Stimulated activated CD4-positive, alpha-beta T cell treated with anti-CD3 and anti-CD28 coated beads, Interleukin-2, amount 100 ng/mL, for 48 hours (primary cell): ENCODE results near the gene SYNGR1.
"Not testable (repeated sequence)": the region's sequence is repeated elsewhere in the genome, so short reads cannot be mapped to it uniquely, and the experiment has no call there.

ENCODE experiments used
- DNase-seq, 2 donors: peaks; one replicate each; pipeline ENCODE4 v3.0.0-alpha.2; 2020

SYNGR1 gene

GRCh38 chr22:39317084-39317774 is 32.6 kb upstream of the SYNGR1 start:
- DNase-seq, result no peak

GRCh38 chr22:39317775-39318506 is 31.9 kb upstream of the SYNGR1 start:
- DNase-seq, result no peak

- no peak for DNase-seq
Measured at GRCh38 chr22:39318507-39319283, 31.1 kb upstream of the SYNGR1 start.

- DNase-seq, result peak; percentile 97 to 99
Measured at GRCh38 chr22:39319284-39320022, 30.3 kb upstream of the SYNGR1 start, which contains the start of gene RPL3. TSS of gene RPL3 (minus strand) at chr22:39319623. CDS start at chr22:39319597, 26 bp downstream.

GRCh38 chr22:39320616-39321029 is 29.2 kb upstream of the SYNGR1 start:
- DNase-seq, result not testable (repeated sequence)

- no peak for DNase-seq
Measured at GRCh38 chr22:39325392-39325932, 24.3 kb upstream of the SYNGR1 start.

- DNase-seq, result no peak
Measured at GRCh38 chr22:39327995-39328754, 21.6 kb upstream of the SYNGR1 start.

- DNase-seq, result not testable (repeated sequence)
Measured at GRCh38 chr22:39330553-39330952, 19.2 kb upstream of the SYNGR1 start.

GRCh38 chr22:39332441-39333064 is 17.2 kb upstream of the SYNGR1 start:
- DNase-seq, result no peak

GRCh38 chr22:39336411-39336810 is 13.4 kb upstream of the SYNGR1 start:
- no peak for DNase-seq

GRCh38 chr22:39339775-39340174 is 10.0 kb upstream of the SYNGR1 start:
- not testable (repeated sequence) for DNase-seq

GRCh38 chr22:39341179-39341578 is 8.6 kb upstream of the SYNGR1 start:
- DNase-seq, result no peak

- DNase-seq, result peak; percentile 34 to 43
Measured at GRCh38 chr22:39343259-39344045, 6.3 kb upstream of the SYNGR1 start.

- no peak for DNase-seq
Measured at GRCh38 chr22:39344046-39344390, 5.8 kb upstream of the SYNGR1 start.

- no peak for DNase-seq
Measured at GRCh38 chr22:39345231-39345630, 4.6 kb upstream of the SYNGR1 start.

GRCh38 chr22:39348909-39349505 is 784 bp upstream of the SYNGR1 start:
- DNase-seq, result no peak

GRCh38 chr22:39349506-39349966 is 255 bp upstream of the SYNGR1 start:
- no peak for DNase-seq

GRCh38 chr22:39350757-39351688 is 1.2 kb downstream of the SYNGR1 start:
- DNase-seq, result no peak
